Activated B cell treated with CpG ODN at 0.5 μM for 24 hours (primary cell): ENCODE measurements around the gene MDFIC2. TPM values are rescaled to one million over a fixed set of nuclear protein-coding genes. Genes with fewer than 3 reads are reported as not detected.

ENCODE experiments used
- ATAC-seq: fragments of 200-7000 bp; cut with Tn5 transposase; one replicate; pipeline ENCODE4 v1.10.0; 2021; ENCODE audit warnings: low read depth, mild to moderate bottlenecking, moderate library complexity
- CTCF ChIA-PET: fragments of 350-600 bp; sonication (Branson Sonifier 250); formaldehyde crosslinking; loops from one replicate; lab custom pipeline; 2021; ENCODE audit warnings: antibody characterized with exemption; lab: Charles Lee
- POLR2A ChIA-PET: fragments of 350-600 bp; sonication (Branson Sonifier 250); formaldehyde crosslinking; loops from one replicate; lab custom pipeline; 2021; ENCODE audit warnings: antibody characterized with exemption; lab: Charles Lee
- DNase-seq: peaks from one replicate; pipeline ENCODE4 v3.0.0; 2022
- H3K27ac Mint-ChIP-seq: one replicate; pipeline ENCODE4 v1.8.0; 2020; ENCODE audit warnings: mixed read lengths
- H3K27me3 Mint-ChIP-seq: one replicate; pipeline ENCODE4 v1.8.0; 2021; ENCODE audit warnings: mixed read lengths
- H3K36me3 Mint-ChIP-seq: one replicate; pipeline ENCODE4 v1.8.0; 2021; ENCODE audit warnings: low read depth, mixed read lengths
- H3K4me1 Mint-ChIP-seq: one replicate; pipeline ENCODE4 v1.8.0; 2021; ENCODE audit warnings: mixed read lengths
- H3K4me3 Mint-ChIP-seq: one replicate; pipeline ENCODE4 v1.8.0; 2020; ENCODE audit warnings: mild to moderate bottlenecking, mixed read lengths
- H3K9me3 Mint-ChIP-seq: one replicate; pipeline ENCODE4 v1.8.0; 2020; ENCODE audit warnings: mixed read lengths
- CTCF ChIP-seq: fragments of 200-600 bp; IDR thresholded peaks from one replicate; pipeline ENCODE4 v1.8.0; 2022; ENCODE audit warnings: antibody characterized with exemption, mild to moderate bottlenecking
- intact Hi-C: fragments of 100-400 bp; cut with micrococcal nuclease; formaldehyde crosslinking; loops from one replicate; pipeline ENCODE4 v1.15.1; 2024
- total RNA-seq: library from RNA; stranded (reverse); gene quantifications from 2 replicates; pipeline ENCODE4 v1.2.3, GENCODE V29; 2022

MDFIC2 gene
- total RNA-seq, 1 donor from 2014 or later: not detected

GRCh38 chr3:70185661-70186060 is 126.8 kb downstream of the MDFIC2 start:
- DNase-seq (no peak), ATAC-seq (no peak)
- Mint-ChIP-seq H3K27me3 (peaks cover 4% of the 10 kb centered on the region), H3K36me3 (no peaks in the 10 kb centered on the region), H3K27ac (no peak overlapping the region), H3K9me3 (no peaks in the 10 kb centered on the region), H3K4me3 (no peak overlapping the region), H3K4me1 (peaks cover 7% of the 10 kb centered on the region)
- intact Hi-C loops: no loop called here
- CTCF ChIA-PET: no interaction called here
- TF ChIP-seq CTCF: no peak
- POLR2A ChIA-PET: no interaction called here

- Mint-ChIP-seq H3K27me3 (no peaks in the 10 kb centered on the region), H3K9me3 (no peaks in the 10 kb centered on the region), H3K4me1 (peaks cover 21% of the 10 kb centered on the region), H3K36me3 (no peaks in the 10 kb centered on the region), H3K4me3 (no peak overlapping the region), H3K27ac (no peak overlapping the region)
- no peak for ATAC-seq
- ChIA-PET POLR2A (no interaction called here), CTCF (no interaction called here)
- intact Hi-C loops: no loop called here
- TF ChIP-seq CTCF: no peak
- no peak for DNase-seq
Observed at GRCh38 chr3:70183781-70184504, 128.5 kb downstream of the MDFIC2 start.

- POLR2A ChIA-PET: no interaction called here
Observed at GRCh38 chr3:70182166-70182565, 130.3 kb downstream of the MDFIC2 start.

GRCh38 chr3:70180664-70181063 is 131.8 kb downstream of the MDFIC2 start:
- Mint-ChIP-seq H3K4me3 (peak overlapping the region; percentile 3), H3K27ac (peak overlapping the region; percentile 77), H3K4me1 (peaks cover 25% of the 10 kb centered on the region), H3K36me3 (no peaks in the 10 kb centered on the region), H3K9me3 (no peaks in the 10 kb centered on the region), H3K27me3 (no peaks in the 10 kb centered on the region)
- ChIA-PET POLR2A (no interaction called here), CTCF (no interaction called here)
- intact Hi-C loops: no loop called here
- no peak for TF ChIP-seq CTCF
- no peak for DNase-seq
- ATAC-seq: peak; percentile 50

More at GRCh38 chr3:70182166-70182565, 130.3 kb downstream of the MDFIC2 start:
- DNase-seq: no peak
- ATAC-seq: no peak
- Mint-ChIP-seq H3K4me1 (peaks cover 25% of the 10 kb centered on the region), H3K27me3 (no peaks in the 10 kb centered on the region), H3K4me3 (no peak overlapping the region), H3K36me3 (no peaks in the 10 kb centered on the region), H3K27ac (no peak overlapping the region), H3K9me3 (no peaks in the 10 kb centered on the region)
- CTCF ChIA-PET: no interaction called here
- intact Hi-C loops: no loop called here
- no peak for TF ChIP-seq CTCF

GRCh38 chr3:70179111-70179510 is 133.3 kb downstream of the MDFIC2 start:
- H3K36me3 Mint-ChIP-seq: no peaks in the 10 kb centered on the region
- ChIA-PET POLR2A (no interaction called here), CTCF (no interaction called here)
- intact Hi-C loops: no loop called here
- no peak overlapping the region for H3K27ac Mint-ChIP-seq
- ATAC-seq: peak; percentile 28
- no peaks in the 10 kb centered on the region for H3K9me3 Mint-ChIP-seq
- H3K4me1 Mint-ChIP-seq: peaks cover 25% of the 10 kb centered on the region
- H3K27me3 Mint-ChIP-seq: no peaks in the 10 kb centered on the region
- no peak overlapping the region for H3K4me3 Mint-ChIP-seq
- no peak for DNase-seq
- no peak for TF ChIP-seq CTCF
